ENCODE data around the gene FAM83F. TPM values are rescaled to one million over a fixed set of nuclear protein-coding genes. Genes with fewer than 3 reads are reported as not detected.

Gene FAM83F
- total and polyA plus RNA-seq, 4 donors = 0.39 to 1.5 (median 1.2) TPM

GRCh38 chr22:40054486-40054885 lies 59.7 kb downstream of the FAM83F start:
- H3K4me1 ChIP-seq (ENCODE audit: control insufficient read depth in 4 of 4, insufficient read depth in 4 of 4, low read length in 3 of 4) = peaks cover 3 to 9% (median 6%) of the 10 kb centered on the region in 4 donors
- no peak for DNase-seq (ENCODE audit: low spot score)
- no peaks in the 10 kb centered on the region for H3K36me3 ChIP-seq (ENCODE audit: control insufficient read depth in 4 of 4, insufficient read depth in 3 of 4, low read depth in 1 of 4, low read length in 3 of 4)
- no peaks in the 10 kb centered on the region for H3K9me3 ChIP-seq (ENCODE audit: control insufficient read depth in 4 of 4, low read length in 3 of 4)
- WGBS = 98% methylated on average over 2 of the region's 2 CpGs
- no peak overlapping the region for H3K27ac ChIP-seq (ENCODE audit: low read depth in 1 of 2, low read length in 2 of 2)
- H3K27me3 ChIP-seq (ENCODE audit: control insufficient read depth in 4 of 4, insufficient read depth in 4 of 4, low read length in 3 of 4) = no peaks in the 10 kb centered on the region
- H3K4me3 ChIP-seq (ENCODE audit: low read depth in 1 of 3, low read length in 3 of 3) = no peak overlapping the region
- no peak overlapping the region for H3K9ac ChIP-seq (ENCODE audit: low read depth in 1 of 2, low read length in 2 of 2)
- no peak for TF ChIP-seq JUND (IDR thresholded peaks at IDR 0.05)
- TF ChIP-seq, protein P1, sequence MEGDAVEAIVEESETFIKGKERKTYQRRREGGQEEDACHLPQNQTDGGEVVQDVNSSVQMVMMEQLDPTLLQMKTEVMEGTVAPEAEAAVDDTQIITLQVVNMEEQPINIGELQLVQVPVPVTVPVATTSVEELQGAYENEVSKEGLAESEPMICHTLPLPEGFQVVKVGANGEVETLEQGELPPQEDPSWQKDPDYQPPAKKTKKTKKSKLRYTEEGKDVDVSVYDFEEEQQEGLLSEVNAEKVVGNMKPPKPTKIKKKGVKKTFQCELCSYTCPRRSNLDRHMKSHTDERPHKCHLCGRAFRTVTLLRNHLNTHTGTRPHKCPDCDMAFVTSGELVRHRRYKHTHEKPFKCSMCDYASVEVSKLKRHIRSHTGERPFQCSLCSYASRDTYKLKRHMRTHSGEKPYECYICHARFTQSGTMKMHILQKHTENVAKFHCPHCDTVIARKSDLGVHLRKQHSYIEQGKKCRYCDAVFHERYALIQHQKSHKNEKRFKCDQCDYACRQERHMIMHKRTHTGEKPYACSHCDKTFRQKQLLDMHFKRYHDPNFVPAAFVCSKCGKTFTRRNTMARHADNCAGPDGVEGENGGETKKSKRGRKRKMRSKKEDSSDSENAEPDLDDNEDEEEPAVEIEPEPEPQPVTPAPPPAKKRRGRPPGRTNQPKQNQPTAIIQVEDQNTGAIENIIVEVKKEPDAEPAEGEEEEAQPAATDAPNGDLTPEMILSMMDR (IDR thresholded peaks at IDR 0.05; ENCODE audit: low read depth, low read length, missing input control) = no peak
- TF ChIP-seq ATF3 (IDR thresholded peaks at IDR 0.05) = no peak
- no peak for TF ChIP-seq YY1 (IDR thresholded peaks at IDR 0.05)
- TF ChIP-seq, protein P2, sequence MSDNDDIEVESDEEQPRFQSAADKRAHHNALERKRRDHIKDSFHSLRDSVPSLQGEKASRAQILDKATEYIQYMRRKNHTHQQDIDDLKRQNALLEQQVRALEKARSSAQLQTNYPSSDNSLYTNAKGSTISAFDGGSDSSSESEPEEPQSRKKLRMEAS (IDR thresholded peaks at IDR 0.05) = no peak
- TF ChIP-seq RAD21 (IDR thresholded peaks at IDR 0.05) = no peak
- TF ChIP-seq EGR1 (IDR thresholded peaks at IDR 0.05; ENCODE audit: low read depth in 2 of 2) = no peak
- TF ChIP-seq, protein P3, sequence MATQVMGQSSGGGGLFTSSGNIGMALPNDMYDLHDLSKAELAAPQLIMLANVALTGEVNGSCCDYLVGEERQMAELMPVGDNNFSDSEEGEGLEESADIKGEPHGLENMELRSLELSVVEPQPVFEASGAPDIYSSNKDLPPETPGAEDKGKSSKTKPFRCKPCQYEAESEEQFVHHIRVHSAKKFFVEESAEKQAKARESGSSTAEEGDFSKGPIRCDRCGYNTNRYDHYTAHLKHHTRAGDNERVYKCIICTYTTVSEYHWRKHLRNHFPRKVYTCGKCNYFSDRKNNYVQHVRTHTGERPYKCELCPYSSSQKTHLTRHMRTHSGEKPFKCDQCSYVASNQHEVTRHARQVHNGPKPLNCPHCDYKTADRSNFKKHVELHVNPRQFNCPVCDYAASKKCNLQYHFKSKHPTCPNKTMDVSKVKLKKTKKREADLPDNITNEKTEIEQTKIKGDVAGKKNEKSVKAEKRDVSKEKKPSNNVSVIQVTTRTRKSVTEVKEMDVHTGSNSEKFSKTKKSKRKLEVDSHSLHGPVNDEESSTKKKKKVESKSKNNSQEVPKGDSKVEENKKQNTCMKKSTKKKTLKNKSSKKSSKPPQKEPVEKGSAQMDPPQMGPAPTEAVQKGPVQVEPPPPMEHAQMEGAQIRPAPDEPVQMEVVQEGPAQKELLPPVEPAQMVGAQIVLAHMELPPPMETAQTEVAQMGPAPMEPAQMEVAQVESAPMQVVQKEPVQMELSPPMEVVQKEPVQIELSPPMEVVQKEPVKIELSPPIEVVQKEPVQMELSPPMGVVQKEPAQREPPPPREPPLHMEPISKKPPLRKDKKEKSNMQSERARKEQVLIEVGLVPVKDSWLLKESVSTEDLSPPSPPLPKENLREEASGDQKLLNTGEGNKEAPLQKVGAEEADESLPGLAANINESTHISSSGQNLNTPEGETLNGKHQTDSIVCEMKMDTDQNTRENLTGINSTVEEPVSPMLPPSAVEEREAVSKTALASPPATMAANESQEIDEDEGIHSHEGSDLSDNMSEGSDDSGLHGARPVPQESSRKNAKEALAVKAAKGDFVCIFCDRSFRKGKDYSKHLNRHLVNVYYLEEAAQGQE (IDR thresholded peaks at IDR 0.05) = no peak
- no peak for TF ChIP-seq RXRA (IDR thresholded peaks at IDR 0.05)
- TF ChIP-seq TAF1 (conservative IDR thresholded peaks at IDR 0.05) = no peak
- no peak for TF ChIP-seq SP1 (IDR thresholded peaks at IDR 0.05)
- no peak for TF ChIP-seq HNF4G (IDR thresholded peaks at IDR 0.05)
- TF ChIP-seq FOXA2 (IDR thresholded peaks at IDR 0.05) = no peak
- TF ChIP-seq, protein P4, sequence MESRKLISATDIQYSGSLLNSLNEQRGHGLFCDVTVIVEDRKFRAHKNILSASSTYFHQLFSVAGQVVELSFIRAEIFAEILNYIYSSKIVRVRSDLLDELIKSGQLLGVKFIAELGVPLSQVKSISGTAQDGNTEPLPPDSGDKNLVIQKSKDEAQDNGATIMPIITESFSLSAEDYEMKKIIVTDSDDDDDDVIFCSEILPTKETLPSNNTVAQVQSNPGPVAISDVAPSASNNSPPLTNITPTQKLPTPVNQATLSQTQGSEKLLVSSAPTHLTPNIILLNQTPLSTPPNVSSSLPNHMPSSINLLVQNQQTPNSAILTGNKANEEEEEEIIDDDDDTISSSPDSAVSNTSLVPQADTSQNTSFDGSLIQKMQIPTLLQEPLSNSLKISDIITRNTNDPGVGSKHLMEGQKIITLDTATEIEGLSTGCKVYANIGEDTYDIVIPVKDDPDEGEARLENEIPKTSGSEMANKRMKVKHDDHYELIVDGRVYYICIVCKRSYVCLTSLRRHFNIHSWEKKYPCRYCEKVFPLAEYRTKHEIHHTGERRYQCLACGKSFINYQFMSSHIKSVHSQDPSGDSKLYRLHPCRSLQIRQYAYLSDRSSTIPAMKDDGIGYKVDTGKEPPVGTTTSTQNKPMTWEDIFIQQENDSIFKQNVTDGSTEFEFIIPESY (IDR thresholded peaks at IDR 0.05) = no peak
- TF ChIP-seq HNF4A (conservative IDR thresholded peaks at IDR 0.05) = no peak
- no peak for TF ChIP-seq FOXA1 (IDR thresholded peaks at IDR 0.05)
- TF ChIP-seq GABPA (IDR thresholded peaks at IDR 0.05 in 1 of 2, conservative IDR thresholded peaks at IDR 0.05 in 1 of 2) = no peak
- TF ChIP-seq NR2F2 (IDR thresholded peaks at IDR 0.05) = no peak
